ES-I3 (cell line): Measurements from ENCODE around the gene TEX13D.

ENCODE experiments used
- H3K36me3 ChIP-seq: 2 replicates; pipeline ENCODE4 v1.6.1; 2013; ENCODE audit warnings: mild to moderate bottlenecking, low read length, control low read depth, moderate library complexity; ENCODE audit not compliant: insufficient read depth
- H3K4me1 ChIP-seq: 2 replicates; pipeline ENCODE4 v1.6.1; 2013; ENCODE audit warnings: mild to moderate bottlenecking, control low read depth, low read length; ENCODE audit not compliant: insufficient read depth
- H3K9ac ChIP-seq: 2 replicates; pipeline ENCODE4 v1.6.1; 2013; ENCODE audit warnings: low read depth, mild to moderate bottlenecking, low read length, moderate library complexity
- H3K9me3 ChIP-seq: 2 replicates; pipeline ENCODE4 v1.6.1; 2013; ENCODE audit warnings: mild to moderate bottlenecking, low read length, moderate library complexity; ENCODE audit not compliant: control insufficient read depth, insufficient read depth

The TEX13D gene

DNA sequence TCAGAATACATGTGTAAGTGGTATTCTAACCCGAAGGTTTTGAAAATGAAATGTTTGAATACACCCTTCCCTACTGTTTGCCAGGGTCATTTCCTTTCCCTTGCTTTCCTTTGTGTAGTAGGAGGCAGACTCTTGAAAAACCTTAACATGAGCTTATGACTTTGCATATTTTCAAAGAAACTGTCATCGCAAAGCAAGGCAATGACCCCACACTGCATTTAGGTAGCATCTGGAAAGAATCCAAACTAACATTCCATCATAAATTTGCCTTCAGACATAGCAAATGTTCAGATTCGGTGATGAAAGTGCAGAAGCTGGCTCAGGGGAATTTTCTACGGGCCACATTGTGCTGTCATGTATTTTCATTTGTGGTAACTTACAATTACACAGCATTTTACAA is 46.2 kb downstream of the TEX13D start:
- Histone ChIP-seq H3K4me1 (peaks cover 10% of the 10 kb centered on the region; the same call in 1 of the 2 replicates), H3K9ac (no peak overlapping the region), H3K9me3 (no peaks in the 10 kb centered on the region), H3K36me3 (no peaks in the 10 kb centered on the region)

DNA sequence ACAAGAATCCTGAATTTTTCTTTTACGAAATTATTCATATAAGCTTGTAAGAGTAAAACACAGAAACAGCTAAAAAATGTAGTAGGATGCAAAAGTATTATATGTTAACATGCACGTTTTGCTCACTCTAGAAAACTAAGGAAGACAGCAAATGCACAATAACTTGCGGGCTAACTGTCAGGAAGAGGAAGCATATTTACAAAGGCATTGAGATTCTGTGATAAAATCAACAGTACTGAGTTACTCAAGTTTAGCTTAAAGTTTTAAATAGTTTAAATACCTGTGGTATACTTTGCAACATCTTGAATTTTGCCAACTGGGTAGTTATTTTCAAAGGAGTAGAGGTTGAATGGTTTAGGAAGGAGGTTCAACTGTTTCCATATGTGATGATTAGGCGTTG is 50.9 kb downstream of the TEX13D start:
- Histone ChIP-seq H3K9ac (no peak overlapping the region), H3K9me3 (no peaks in the 10 kb centered on the region), H3K36me3 (no peaks in the 10 kb centered on the region), H3K4me1 (0 out of 2 replicates have a peak, but pooled peaks cover 7% of the 10 kb centered on the region)

DNA sequence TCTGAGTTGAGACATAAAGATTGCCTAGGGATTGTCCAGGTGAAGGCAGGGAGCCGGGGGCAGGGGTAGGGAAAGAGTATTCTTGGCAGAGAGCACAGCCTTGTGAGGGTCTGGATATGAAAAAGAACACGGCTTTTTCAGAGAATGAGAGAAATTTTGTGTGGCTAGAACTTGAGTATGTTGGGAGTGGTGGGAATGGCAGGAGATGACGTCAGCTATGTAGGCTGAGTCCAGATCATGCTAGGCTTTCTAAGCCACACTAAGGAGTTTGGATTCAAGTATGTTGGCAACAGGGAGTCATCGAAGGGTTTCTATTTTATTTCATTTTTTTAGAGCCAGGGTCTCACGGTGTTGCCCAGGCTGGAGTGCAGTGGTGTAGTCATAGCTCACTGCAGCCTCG is 53.9 kb downstream of the TEX13D start:
- Histone ChIP-seq H3K9me3 (no peaks in the 10 kb centered on the region), H3K4me1 (no peaks in the 10 kb centered on the region), H3K9ac (no peak overlapping the region), H3K36me3 (no peaks in the 10 kb centered on the region; the same call in 1 of the 2 replicates)
